Suppressor macrophage treated with lipopolysaccharide for 4 hours (primary cell): ENCODE results near the gene SPRING1.

Experiments
- DNase-seq: peaks from one replicate; pipeline ENCODE4 v3.0.0-alpha.2; 2020

Gene SPRING1

GRCh38 chr12:116707751-116708150, 30.1 kb downstream of the SPRING1 start:
- DNase-seq: no peak

GRCh38 chr12:116703214-116703795, 34.6 kb downstream of the SPRING1 start:
- DNase-seq: peak; percentile 79

- no peak for DNase-seq
These were observed 36.4 kb downstream of the SPRING1 start for GRCh38 chr12:116701432-116701831.

- DNase-seq: no peak
These were observed 37.8 kb downstream of the SPRING1 start for GRCh38 chr12:116700066-116700465.

- no peak for DNase-seq
These were observed 39.3 kb downstream of the SPRING1 start for GRCh38 chr12:116698554-116699075.

GRCh38 chr12:116698116-116698515, 39.8 kb downstream of the SPRING1 start:
- no peak for DNase-seq

- no peak for DNase-seq
These were observed 40.2 kb downstream of the SPRING1 start for GRCh38 chr12:116697716-116698115.

- DNase-seq: peak; percentile 39
These were observed 40.6 kb downstream of the SPRING1 start for GRCh38 chr12:116697305-116697704.

- DNase-seq: no peak
These were observed 42.5 kb downstream of the SPRING1 start for GRCh38 chr12:116695464-116695725.

- DNase-seq: no peak
These were observed 43.0 kb downstream of the SPRING1 start for GRCh38 chr12:116694653-116695463.

GRCh38 chr12:116693286-116694227, 44.3 kb downstream of the SPRING1 start:
- DNase-seq: no peak

GRCh38 chr12:116692605-116693004, 45.3 kb downstream of the SPRING1 start:
- DNase-seq: peak; percentile 33

GRCh38 chr12:116691636-116692035, 46.2 kb downstream of the SPRING1 start:
- DNase-seq: no peak

- no peak for DNase-seq
These were observed 46.7 kb downstream of the SPRING1 start for GRCh38 chr12:116691205-116691604.

- DNase-seq: no peak
These were observed 47.7 kb downstream of the SPRING1 start for GRCh38 chr12:116689979-116690744.

GRCh38 chr12:116689521-116689920, 48.3 kb downstream of the SPRING1 start:
- no peak for DNase-seq
